WERI-Rb-1 (cell line): ENCODE results near the gene ARHGEF6.
"Not testable (repeated sequence)": the region's sequence is repeated elsewhere in the genome, so short reads cannot be mapped to it uniquely, and the experiment has no call there.

ENCODE experiments used
- DNase-seq: peaks from one replicate; pipeline ENCODE4 v3.0.0-alpha.2; 2020
- H3K27ac ChIP-seq: fragments of 250-450 bp; sonication (Bioruptor Pico); 2 replicates; pipeline ENCODE4 v1.5.1; 2020; ENCODE audit warnings: mild to moderate bottlenecking, moderate library complexity
- H3K27me3 ChIP-seq: fragments of 250-450 bp; sonication (Bioruptor Pico); 2 replicates; pipeline ENCODE4 v1.5.1; 2021; ENCODE audit warnings: mild to moderate bottlenecking, low read depth, moderate library complexity; ENCODE audit not compliant: insufficient read depth, severe bottlenecking
- H3K36me3 ChIP-seq: fragments of 250-450 bp; sonication (Bioruptor Pico); 2 replicates; pipeline ENCODE4 v1.5.1; 2020; ENCODE audit warnings: mild to moderate bottlenecking, moderate library complexity
- H3K4me3 ChIP-seq: 2 replicates; pipeline ENCODE4 v1.5.1; 2011; ENCODE audit warnings: low read depth, mild to moderate bottlenecking, control low read depth, low read length
- H3K9me3 ChIP-seq: fragments of 250-450 bp; sonication (Bioruptor Pico); 2 replicates; pipeline ENCODE4 v1.5.1; 2021; ENCODE audit warnings: mild to moderate bottlenecking, moderate library complexity; ENCODE audit not compliant: severe bottlenecking
- TF ChIP-seq, protein P1 (sequence below): IDR thresholded peaks from 2 replicates; pipeline ENCODE4 v1.5.1; 2011; ENCODE audit warnings: low read depth, mild to moderate bottlenecking, control low read depth, inconsistent platforms, low read length

ARHGEF6 gene

GRCh38 chrX:136810493-136810892, 29.8 kb upstream of the ARHGEF6 start:
- Histone ChIP-seq H3K27ac (no peak overlapping the region), H3K27me3 (no peaks in the 10 kb centered on the region)
- TF ChIP-seq, protein P1, sequence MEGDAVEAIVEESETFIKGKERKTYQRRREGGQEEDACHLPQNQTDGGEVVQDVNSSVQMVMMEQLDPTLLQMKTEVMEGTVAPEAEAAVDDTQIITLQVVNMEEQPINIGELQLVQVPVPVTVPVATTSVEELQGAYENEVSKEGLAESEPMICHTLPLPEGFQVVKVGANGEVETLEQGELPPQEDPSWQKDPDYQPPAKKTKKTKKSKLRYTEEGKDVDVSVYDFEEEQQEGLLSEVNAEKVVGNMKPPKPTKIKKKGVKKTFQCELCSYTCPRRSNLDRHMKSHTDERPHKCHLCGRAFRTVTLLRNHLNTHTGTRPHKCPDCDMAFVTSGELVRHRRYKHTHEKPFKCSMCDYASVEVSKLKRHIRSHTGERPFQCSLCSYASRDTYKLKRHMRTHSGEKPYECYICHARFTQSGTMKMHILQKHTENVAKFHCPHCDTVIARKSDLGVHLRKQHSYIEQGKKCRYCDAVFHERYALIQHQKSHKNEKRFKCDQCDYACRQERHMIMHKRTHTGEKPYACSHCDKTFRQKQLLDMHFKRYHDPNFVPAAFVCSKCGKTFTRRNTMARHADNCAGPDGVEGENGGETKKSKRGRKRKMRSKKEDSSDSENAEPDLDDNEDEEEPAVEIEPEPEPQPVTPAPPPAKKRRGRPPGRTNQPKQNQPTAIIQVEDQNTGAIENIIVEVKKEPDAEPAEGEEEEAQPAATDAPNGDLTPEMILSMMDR: no peak

GRCh38 chrX:136806891-136807410, 26.2 kb upstream of the ARHGEF6 start:
- no peak for DNase-seq
- H3K27me3 ChIP-seq: no peaks in the 10 kb centered on the region

More at GRCh38 chrX:136810493-136810892, 29.8 kb upstream of the ARHGEF6 start:
- no peak for DNase-seq
- Histone ChIP-seq H3K36me3 (no peaks in the 10 kb centered on the region), H3K4me3 (no peak overlapping the region), H3K9me3 (no peaks in the 10 kb centered on the region)

GRCh38 chrX:136802515-136802914, 21.8 kb upstream of the ARHGEF6 start:
- H3K36me3 ChIP-seq: no peaks in the 10 kb centered on the region
- no peaks in the 10 kb centered on the region for H3K27me3 ChIP-seq
- no peak overlapping the region for H3K4me3 ChIP-seq
- H3K9me3 ChIP-seq: no peaks in the 10 kb centered on the region
- TF ChIP-seq, protein P1: no peak
- H3K27ac ChIP-seq: no peak overlapping the region
- DNase-seq: no peak

More at GRCh38 chrX:136806891-136807410, 26.2 kb upstream of the ARHGEF6 start:
- TF ChIP-seq, protein P1: no peak
- Histone ChIP-seq H3K27ac (no peak overlapping the region), H3K9me3 (no peaks in the 10 kb centered on the region), H3K36me3 (no peaks in the 10 kb centered on the region), H3K4me3 (no peak overlapping the region)

GRCh38 chrX:136797787-136798186, 17.1 kb upstream of the ARHGEF6 start:
- DNase-seq: no peak
- Histone ChIP-seq H3K9me3 (no peaks in the 10 kb centered on the region), H3K27me3 (peaks cover 2% of the 10 kb centered on the region), H3K4me3 (no peak overlapping the region), H3K27ac (no peak overlapping the region), H3K36me3 (no peaks in the 10 kb centered on the region)
- TF ChIP-seq, protein P1: no peak

GRCh38 chrX:136795132-136795531, 14.4 kb upstream of the ARHGEF6 start:
- DNase-seq, H3K9me3 ChIP-seq, H3K27ac ChIP-seq, H3K36me3 ChIP-seq, H3K4me3 ChIP-seq: not testable (repeated sequence)
- H3K27me3 ChIP-seq: peaks cover 14% of the 10 kb centered on the region

DNA sequence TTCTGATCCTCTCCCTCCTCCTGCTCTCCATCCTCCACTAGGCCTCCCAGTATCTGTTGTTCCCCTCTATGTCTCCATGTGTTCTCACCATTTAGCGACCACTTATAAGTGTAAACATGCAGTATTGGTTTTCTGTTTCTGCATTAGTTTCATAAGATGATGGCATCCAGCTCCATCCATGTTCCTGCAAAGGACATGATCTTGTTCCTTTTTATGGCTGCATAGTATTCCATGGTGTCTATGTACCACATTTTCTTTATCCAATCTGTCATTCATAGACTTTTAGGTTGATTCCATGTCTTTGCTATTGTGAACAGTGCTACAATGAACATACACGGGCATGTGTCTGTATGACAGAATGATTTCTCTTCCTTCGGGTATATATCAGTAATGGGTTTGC, 13.9 kb upstream of the ARHGEF6 start:
- not testable (repeated sequence) for H3K36me3 ChIP-seq, H3K9me3 ChIP-seq, H3K4me3 ChIP-seq, DNase-seq, H3K27ac ChIP-seq
- peaks cover 14% of the 10 kb centered on the region for H3K27me3 ChIP-seq

DNA sequence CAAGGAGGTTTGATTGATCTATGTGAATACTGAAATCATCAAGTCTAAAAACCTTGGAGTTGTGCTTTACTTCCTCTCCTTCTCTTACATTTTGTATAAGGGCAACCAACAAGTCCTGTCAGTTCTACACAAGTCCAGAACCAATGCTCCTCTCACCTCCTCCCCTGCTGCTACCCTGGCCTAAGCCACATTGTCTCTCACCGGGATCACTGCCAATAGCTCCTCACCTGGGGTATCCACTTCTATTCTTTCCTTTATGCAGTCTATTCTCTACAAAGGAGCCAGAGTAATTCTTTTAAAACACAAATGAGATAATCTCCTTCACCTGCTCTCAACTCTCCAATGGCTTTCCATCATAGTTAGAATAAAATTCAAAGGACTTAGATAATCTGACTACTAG, 13.3 kb upstream of the ARHGEF6 start:
- Histone ChIP-seq H3K9me3 (no peaks in the 10 kb centered on the region), H3K27me3 (peaks cover 17% of the 10 kb centered on the region), H3K27ac (no peak overlapping the region), H3K4me3 (no peak overlapping the region), H3K36me3 (no peaks in the 10 kb centered on the region)
- no peak for DNase-seq
- TF ChIP-seq, protein P1: no peak
